ENCODE data around the gene KDM2A.
"Not testable (repeated sequence)": the region's sequence is repeated elsewhere in the genome, so short reads cannot be mapped to it uniquely, and the experiment has no call there.

Gene KDM2A

DNA sequence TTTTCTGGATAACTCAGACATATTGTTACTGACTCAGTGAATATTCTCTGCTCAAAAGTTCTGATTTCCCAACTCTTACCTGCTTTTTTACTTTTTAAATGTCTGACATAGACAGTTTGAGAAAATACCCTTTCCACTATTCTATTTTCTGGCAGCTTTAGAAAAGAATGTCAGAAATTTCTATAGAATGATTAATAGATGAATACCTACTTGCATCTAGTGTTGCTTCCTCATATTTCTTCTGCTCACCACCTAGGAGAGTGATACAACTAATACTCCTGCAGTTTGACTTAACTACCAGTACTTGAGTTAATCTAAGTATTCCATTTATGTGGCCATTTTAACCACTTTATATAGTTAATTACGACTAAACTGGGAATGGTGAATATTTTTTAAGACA is 55.2 kb downstream of the KDM2A start:
- no peak for DNase-seq

DNA sequence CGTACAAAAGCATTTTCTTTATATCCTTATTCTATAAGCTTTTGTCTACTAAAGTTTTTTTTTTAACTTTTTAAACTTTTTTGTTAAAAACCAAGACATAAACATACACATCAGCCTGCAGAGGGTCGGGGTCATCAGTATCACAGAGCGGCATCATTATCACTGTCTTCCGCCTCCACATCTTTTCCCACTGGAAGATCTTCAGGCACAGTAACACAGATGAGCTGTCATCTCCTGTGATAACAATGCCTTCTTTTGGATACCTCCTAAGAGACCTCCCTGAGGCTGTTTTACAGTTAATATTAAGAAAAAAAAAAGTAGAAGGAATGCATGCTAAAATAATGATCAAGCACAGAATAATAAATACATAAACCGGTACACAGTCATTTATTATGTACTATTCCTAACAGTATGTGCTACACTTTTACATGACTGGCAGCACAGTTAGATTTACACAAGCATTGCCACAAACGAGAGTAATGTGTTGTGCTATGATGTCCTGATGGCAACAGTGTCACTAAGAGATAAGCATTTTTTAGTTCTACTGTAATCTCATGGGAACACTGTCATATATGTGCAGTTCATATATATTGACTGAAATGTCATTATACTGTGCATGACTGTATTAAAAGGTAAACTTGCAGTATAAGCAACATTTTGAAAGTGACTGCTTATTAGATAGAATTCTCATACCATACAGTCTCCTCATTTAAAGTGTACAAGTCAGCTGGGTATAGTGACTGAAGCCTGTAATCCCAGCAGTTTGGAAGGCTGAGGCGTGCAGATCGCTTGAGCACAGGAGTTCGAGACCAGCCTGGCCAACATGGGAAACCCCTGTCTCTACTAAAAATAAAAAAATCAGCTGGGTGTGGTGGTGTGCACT is 58.6 kb downstream of the KDM2A start:
- DNase-seq, result no peak

DNA sequence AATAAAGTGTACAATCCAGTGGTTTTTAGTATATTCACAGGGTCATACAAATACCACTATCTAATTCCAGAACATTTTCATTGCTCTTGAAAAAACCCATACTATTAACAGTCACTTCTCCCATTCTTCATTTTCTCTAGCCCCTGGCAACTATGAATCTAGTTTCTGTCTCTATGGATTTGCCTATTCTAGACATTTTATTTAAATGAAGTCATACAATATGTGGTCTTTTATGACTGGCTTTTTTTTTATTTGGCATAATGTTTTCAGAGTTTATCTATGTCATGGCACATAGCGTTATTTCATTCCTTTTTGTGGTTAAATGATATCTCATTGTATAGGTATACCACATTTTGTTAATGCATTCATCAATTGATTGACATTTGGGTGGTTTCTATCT is 59.4 kb downstream of the KDM2A start:
- no peak for DNase-seq

- DNase-seq, result no peak
Observed at GRCh38 chr11:67178878-67179277, 59.8 kb downstream of the KDM2A start.

DNA sequence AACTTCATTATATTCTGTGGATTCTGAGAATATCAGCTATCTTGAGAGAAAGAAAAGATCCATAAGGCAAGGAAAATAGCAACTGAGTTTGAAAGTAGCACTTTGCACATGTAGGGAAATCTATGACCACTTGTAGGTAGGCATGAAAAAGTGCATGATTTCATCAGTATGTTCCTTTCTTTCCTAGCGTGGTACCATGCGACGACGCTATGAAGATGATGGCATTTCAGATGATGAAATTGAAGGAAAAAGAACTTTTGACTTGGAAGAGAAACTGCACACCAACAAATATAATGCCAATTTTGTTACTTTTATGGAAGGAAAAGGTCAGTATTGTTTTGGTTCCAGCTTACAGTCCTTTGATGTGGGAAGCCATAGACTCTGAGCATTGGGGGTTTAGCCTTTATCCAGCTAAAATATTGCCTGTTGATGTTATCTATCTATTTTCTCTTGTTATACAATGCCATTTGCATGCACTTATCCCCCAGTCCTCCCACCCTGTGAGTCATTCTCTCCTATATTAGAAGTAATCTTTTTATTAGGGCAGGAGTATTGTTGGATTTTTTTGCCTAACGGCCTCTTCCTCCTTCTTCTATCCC is 60.9 kb downstream of the KDM2A start:
- DNase-seq, result no peak

DNA sequence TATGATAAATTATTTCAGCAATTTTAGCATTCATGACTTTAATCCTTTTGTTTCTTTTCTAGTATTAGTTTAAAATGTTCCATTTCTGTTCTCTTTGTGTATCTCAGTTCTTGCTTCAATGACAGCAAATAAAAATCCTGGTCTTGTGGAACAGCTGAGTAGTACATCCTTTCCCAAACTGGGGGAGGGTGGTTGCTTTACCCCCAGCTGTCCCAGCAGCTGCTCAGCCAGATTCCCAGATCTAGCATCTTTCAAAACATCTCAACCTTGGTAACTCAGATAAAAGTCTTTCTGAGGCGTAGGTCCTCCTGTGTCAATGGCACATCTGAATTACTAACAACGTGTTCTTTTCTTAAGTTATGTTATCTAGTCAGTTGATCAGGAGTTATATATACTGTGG is 75.0 kb downstream of the KDM2A start:
- DNase-seq, result no peak

GRCh38 chr11:67195971-67196456 is 77.0 kb downstream of the KDM2A start:
- DNase-seq, result no peak

DNA sequence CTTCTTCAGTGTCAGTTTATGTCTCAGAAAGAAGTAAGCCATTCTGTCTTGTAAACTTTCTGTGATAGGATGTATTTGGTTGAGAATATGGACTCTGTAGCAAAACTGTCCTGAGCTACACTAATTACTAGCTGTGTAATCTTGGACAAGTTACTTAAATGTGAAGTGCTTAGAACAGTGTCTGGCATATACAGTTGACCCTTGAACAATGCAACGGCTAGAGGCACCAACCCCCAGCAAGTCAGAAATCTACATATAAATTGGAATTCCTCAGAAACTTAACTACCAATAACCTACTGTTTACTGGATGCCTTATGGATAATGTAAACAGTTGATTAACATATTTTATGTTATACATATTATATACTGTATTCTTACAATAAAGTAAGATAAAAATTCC is 78.5 kb downstream of the KDM2A start:
- no peak for DNase-seq

GRCh38 chr11:67198781-67199180 is 79.7 kb downstream of the KDM2A start:
- not testable (repeated sequence) for DNase-seq

DNA sequence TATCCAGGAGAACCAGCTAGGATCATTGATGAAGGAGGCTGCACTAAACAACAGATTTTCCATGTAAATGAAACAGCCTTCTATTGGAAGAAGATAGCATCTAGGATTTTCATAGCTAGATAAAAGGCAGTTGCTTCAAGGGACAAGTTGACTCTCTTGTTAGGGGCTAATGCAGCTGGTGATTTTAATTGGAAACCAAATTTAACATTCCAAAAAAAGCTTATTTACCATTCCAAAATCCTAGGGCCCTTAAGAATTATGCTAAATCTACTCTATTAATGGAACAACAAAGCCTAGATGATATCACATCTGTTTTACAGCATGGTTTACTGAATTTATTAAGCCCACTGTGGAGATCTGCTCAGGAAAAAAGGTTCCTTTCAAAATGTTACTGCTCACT is 80.7 kb downstream of the KDM2A start:
- no peak for DNase-seq

- DNase-seq, result no peak
Observed at GRCh38 chr11:67202028-67202427, 83.0 kb downstream of the KDM2A start.

GRCh38 chr11:67204822-67205221 is 85.8 kb downstream of the KDM2A start:
- no peak for DNase-seq

- DNase-seq, result not testable (repeated sequence)
Observed at GRCh38 chr11:67209222-67209621, 90.2 kb downstream of the KDM2A start.

DNA sequence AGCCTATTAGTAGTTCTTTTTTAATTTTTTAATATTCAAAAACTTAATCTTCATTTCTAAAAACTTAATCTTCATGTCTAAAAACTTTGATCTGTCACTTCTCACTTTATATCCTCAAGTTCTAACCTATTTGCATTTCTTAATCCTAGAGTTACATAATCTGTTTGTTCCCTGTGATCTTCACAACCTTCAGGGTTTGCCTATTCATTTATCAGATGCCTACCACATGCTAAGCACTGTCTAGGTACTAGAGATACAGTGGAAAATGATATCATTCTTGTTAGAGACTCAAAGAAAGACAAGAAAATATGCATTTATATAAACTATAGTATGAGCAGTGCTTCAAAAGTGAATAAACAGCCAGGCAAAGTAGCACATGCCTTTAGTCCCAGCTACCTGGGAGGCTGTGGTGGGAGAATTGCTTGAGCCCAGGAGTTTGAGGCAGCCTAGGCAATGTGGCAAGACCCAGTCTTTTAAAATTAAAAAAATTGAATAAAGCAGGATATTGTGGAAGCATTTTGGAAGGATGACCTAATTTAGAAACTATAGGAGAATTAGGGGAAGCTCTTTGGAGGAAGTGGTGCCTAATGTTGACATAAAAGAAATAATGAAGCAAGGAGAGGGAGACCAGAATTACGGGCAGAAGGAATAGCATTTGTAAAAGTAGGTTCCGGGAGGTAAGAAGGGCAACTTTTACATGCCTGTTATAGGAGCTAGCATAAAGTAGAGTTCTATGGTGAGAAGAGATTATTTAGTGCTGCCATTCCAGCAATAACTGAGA is 92.8 kb downstream of the KDM2A start:
- DNase-seq, result no peak

GRCh38 chr11:67213178-67213621 is 94.1 kb downstream of the KDM2A start:
- DNase-seq, result no peak

DNA sequence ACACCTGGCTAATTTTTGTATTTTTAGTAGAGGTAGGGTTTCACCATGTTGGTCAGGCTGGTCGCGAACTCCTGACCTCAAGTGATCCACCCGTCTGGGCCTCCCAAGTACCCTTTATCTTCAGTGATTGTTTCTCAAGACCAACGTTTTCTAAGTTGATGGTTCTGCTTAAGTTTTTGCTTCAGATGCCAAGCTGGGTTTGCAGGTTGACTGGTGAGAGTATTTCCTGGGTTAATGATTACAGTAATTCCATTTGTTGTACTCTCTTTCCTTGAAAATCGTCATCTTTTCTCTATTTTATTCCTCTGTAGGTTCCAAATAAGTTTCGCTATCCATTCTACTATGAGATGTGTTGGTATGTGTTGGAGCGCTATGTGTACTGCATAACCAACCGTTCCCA is 108.7 kb downstream of the KDM2A start:
- no peak for DNase-seq

GRCh38 chr11:67230406-67230805 is 111.3 kb downstream of the KDM2A start:
- no peak for DNase-seq

- no peak for DNase-seq
Observed at GRCh38 chr11:67230886-67231285, 111.8 kb downstream of the KDM2A start.

DNA sequence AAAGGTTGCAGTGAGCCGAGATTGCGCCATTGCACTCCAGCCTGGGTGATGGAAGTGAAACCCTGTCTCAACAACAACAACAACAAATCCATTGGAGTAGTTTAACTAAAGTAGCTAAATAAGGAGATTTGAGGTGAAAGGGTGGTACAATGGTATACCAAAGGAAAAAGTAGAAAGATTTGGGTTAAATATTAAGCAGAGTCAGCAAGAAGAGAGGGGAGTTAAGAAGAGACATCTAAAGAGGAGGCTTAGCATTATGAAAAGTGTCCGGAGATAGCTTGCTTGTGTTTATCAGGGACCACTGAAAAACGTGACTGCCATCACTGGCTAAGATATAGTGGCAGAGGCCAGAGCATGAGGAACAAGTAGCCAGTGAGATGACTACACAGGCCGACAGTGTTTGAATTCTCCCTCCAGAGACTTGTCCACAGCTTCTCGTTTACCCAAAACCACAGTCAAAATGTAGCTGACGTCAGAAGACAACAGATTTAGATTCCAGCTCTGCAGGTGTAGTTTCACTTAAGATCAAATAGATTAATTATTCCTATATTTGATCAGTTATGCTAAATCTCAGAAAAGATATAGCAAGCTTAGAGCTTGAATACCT is 114.6 kb downstream of the KDM2A start:
- DNase-seq, result no peak

DNA sequence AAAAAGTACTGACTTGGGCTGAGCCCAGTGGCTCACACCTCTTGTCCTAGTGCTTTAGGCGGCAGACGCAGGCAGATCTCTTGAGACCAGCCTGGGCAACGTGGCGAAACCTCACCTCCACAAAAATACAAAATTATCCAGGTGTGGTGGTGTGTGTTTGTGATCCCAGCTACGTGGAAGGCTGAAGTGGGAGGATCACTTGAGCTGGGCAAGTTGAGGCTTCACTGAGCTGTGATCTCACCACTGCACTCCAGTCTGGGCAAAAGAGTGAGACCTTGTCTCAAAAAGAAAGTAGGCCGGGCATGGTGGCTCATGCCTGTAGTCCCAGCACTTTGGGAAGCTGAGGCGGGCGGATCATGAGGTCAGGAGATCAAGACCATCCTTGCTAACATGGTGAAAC is 115.5 kb downstream of the KDM2A start:
- not testable (repeated sequence) for DNase-seq

DNA sequence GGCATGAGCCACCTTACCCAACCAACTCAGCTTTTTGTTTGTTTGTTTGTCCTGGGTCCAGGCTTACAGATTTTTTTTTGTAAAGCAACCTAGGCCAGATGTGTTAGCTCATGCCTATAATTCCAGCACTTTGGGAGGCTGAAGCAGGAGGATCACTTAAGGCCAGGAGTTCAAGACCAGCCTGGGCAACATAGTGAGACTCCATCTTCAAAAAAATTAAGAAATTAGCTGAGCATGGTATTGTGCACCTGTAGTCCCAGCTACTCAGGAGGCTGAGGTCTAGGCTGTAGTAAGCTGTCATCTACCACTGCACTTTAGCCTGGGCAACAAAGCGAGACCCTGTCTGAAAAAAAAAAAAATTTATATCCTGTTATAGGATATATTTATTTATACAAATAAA is 118.5 kb downstream of the KDM2A start:
- no peak for DNase-seq

- no peak for DNase-seq
Observed at GRCh38 chr11:67238894-67239782, 120.1 kb downstream of the KDM2A start.
